ENCODE results near the gene MAP3K13. TPM values are rescaled to one million over a fixed set of nuclear protein-coding genes. Genes with fewer than 3 reads are reported as not detected.

Gene MAP3K13
- total and polyA plus RNA-seq, 10 of the 15 experiments (the other 5 are each of a cell fraction or from before 2014, with no cell fraction given) = 10.5 to 70.8 (median 26.8) TPM

DNA sequence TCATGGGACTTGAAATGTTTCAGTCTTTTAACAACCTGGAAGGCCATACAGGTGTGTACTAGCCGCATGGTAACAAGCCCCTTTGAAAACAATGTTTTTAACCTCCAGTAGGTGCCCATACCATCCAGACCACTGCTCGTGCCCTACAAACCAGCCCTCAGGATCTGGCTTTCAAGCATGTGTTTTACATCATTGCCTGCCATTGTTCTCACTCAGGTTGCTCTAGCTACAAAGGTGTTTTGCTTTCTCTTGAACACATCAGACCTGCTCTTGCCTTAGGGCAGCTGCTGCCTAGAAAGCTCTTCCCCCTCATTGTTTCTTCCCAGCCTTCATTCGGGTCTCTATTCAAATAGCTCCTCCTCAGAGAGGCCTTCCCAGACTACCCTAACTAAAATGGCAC is 32.3 kb upstream of the MAP3K13 start:
- no peak for FAIRE-seq
- WGBS (ENCODE audit: insufficient coverage, insufficient replicate concordance, low lambda C conversion rate, missing lambda C conversion rate) = 96% methylated on average over 3 of the region's 3 CpGs
- Histone ChIP-seq H3K4me2 (ENCODE audit: control insufficient read depth, insufficient read depth) (no peak overlapping the region), H3K9me3 (replicated peaks; ENCODE audit: control insufficient read depth, insufficient read depth, low read length) (no peaks in the 10 kb centered on the region), H3K4me3 (no peak overlapping the region), H3K79me2 (ENCODE audit: control insufficient read depth, insufficient read depth, low read length) (no peaks in the 10 kb centered on the region), H3K4me1 (ENCODE audit: control insufficient read depth, insufficient read depth, low read length) (peaks cover 10% of the 10 kb centered on the region), H3K36me3 (ENCODE audit: control insufficient read depth in 2 of 2, insufficient read depth in 2 of 2, low read length in 1 of 2) (no peaks in the 10 kb centered on the region), H2AFZ (ENCODE audit: control insufficient read depth, low read depth, low read length) (no peak overlapping the region), H3K27ac (ENCODE audit: control insufficient read depth, insufficient read depth) (no peak overlapping the region), H4K20me1 (ENCODE audit: control insufficient read depth, insufficient read depth) (no peaks in the 10 kb centered on the region), H3K9ac (ENCODE audit: control insufficient read depth, insufficient read depth, low read length) (no peak overlapping the region), H3K27me3 (replicated peaks in 1 of 2; ENCODE audit: control insufficient read depth in 2 of 2, insufficient read depth in 2 of 2, low read length in 1 of 2) (no peaks in the 10 kb centered on the region)
- CTCF ChIA-PET = interaction anchor here (0.6 to 3.7 kb wide), 5 partner anchors 12 to 221 kb away, joined by 3 to 20 read pairs (median 4); no protein-coding TSS in a partner anchor
- POLR2A ChIA-PET = interaction anchor here (0.6 to 0.7 kb wide), 2 partner anchors 301 to 566 kb away, joined by 4 to 9 read pairs; no protein-coding TSS in a partner anchor
- SMC1A ChIA-PET (ENCODE audit: uncharacterized antibody, unreplicated experiment) = interaction anchor here (1.0 to 1.1 kb wide), 3 partner anchors 11 to 14 kb away, joined by 3 to 4 read pairs (median 3); no protein-coding TSS in a partner anchor
- intact Hi-C loops (cut with micrococcal nuclease; ENCODE audit: unreplicated experiment) (no loop called here), in situ Hi-C loops (cut with MboI) (no loop called here)
- DNase-seq (ENCODE audit: low read depth, low spot score) = no peak
- RAD21 ChIA-PET (ENCODE audit: unreplicated experiment) = interaction anchor here (0.6 to 1.2 kb wide), 3 partner anchors 12 to 247 kb away, joined by 3 read pairs; no protein-coding TSS in a partner anchor
- ATAC-seq = no peak
- BruUV-seq (replicated peaks) = no TSS peak
- TF ChIP-seq JUND (IDR thresholded peaks at IDR 0.05; ENCODE audit: low read depth, low read length) = no peak
- TF ChIP-seq PAX5 (IDR thresholded peaks at IDR 0.05; ENCODE audit: borderline replicate concordance, low read depth, low read length) = no peak
- no peak for TF ChIP-seq CBX3 (IDR thresholded peaks at IDR 0.05; ENCODE audit: borderline replicate concordance, low read depth)
- no peak for TF ChIP-seq SPI1 (IDR thresholded peaks at IDR 0.05; ENCODE audit: borderline replicate concordance, insufficient read depth, low read depth, low read length)
- TF ChIP-seq RUNX3 (IDR thresholded peaks at IDR 0.05; ENCODE audit: low read length) = no peak
- TF ChIP-seq, protein P1, sequence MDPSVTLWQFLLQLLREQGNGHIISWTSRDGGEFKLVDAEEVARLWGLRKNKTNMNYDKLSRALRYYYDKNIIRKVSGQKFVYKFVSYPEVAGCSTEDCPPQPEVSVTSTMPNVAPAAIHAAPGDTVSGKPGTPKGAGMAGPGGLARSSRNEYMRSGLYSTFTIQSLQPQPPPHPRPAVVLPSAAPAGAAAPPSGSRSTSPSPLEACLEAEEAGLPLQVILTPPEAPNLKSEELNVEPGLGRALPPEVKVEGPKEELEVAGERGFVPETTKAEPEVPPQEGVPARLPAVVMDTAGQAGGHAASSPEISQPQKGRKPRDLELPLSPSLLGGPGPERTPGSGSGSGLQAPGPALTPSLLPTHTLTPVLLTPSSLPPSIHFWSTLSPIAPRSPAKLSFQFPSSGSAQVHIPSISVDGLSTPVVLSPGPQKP (IDR thresholded peaks at IDR 0.05; ENCODE audit: low read depth, low read length) = no peak
- TF ChIP-seq, protein P2, sequence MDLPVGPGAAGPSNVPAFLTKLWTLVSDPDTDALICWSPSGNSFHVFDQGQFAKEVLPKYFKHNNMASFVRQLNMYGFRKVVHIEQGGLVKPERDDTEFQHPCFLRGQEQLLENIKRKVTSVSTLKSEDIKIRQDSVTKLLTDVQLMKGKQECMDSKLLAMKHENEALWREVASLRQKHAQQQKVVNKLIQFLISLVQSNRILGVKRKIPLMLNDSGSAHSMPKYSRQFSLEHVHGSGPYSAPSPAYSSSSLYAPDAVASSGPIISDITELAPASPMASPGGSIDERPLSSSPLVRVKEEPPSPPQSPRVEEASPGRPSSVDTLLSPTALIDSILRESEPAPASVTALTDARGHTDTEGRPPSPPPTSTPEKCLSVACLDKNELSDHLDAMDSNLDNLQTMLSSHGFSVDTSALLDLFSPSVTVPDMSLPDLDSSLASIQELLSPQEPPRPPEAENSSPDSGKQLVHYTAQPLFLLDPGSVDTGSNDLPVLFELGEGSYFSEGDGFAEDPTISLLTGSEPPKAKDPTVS (IDR thresholded peaks at IDR 0.05; ENCODE audit: low read depth, low read length) = no peak
- no peak for TF ChIP-seq POU2F2 (IDR thresholded peaks at IDR 0.05; ENCODE audit: borderline replicate concordance, low read depth, low read length)
- TF ChIP-seq, protein P3, sequence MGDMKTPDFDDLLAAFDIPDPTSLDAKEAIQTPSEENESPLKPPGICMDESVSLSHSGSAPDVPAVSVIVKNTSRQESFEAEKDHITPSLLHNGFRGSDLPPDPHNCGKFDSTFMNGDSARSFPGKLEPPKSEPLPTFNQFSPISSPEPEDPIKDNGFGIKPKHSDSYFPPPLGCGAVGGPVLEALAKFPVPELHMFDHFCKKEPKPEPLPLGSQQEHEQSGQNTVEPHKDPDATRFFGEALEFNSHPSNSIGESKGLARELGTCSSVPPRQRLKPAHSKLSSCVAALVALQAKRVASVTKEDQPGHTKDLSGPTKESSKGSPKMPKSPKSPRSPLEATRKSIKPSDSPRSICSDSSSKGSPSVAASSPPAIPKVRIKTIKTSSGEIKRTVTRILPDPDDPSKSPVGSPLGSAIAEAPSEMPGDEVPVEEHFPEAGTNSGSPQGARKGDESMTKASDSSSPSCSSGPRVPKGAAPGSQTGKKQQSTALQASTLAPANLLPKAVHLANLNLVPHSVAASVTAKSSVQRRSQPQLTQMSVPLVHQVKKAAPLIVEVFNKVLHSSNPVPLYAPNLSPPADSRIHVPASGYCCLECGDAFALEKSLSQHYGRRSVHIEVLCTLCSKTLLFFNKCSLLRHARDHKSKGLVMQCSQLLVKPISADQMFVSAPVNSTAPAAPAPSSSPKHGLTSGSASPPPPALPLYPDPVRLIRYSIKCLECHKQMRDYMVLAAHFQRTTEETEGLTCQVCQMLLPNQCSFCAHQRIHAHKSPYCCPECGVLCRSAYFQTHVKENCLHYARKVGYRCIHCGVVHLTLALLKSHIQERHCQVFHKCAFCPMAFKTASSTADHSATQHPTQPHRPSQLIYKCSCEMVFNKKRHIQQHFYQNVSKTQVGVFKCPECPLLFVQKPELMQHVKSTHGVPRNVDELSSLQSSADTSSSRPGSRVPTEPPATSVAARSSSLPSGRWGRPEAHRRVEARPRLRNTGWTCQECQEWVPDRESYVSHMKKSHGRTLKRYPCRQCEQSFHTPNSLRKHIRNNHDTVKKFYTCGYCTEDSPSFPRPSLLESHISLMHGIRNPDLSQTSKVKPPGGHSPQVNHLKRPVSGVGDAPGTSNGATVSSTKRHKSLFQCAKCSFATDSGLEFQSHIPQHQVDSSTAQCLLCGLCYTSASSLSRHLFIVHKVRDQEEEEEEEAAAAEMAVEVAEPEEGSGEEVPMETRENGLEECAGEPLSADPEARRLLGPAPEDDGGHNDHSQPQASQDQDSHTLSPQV (IDR thresholded peaks at IDR 0.05) = no peak
- TF ChIP-seq ETV6 (conservative IDR thresholded peaks at IDR 0.05 in 1 of 2, IDR thresholded peaks at IDR 0.05 in 1 of 2; ENCODE audit: borderline replicate concordance in 1 of 2, low read depth in 1 of 2) = no peak
- TF ChIP-seq SREBF1 (IDR thresholded peaks at IDR 0.05; ENCODE audit: low read length) = no peak
- TF ChIP-seq, protein P4, sequence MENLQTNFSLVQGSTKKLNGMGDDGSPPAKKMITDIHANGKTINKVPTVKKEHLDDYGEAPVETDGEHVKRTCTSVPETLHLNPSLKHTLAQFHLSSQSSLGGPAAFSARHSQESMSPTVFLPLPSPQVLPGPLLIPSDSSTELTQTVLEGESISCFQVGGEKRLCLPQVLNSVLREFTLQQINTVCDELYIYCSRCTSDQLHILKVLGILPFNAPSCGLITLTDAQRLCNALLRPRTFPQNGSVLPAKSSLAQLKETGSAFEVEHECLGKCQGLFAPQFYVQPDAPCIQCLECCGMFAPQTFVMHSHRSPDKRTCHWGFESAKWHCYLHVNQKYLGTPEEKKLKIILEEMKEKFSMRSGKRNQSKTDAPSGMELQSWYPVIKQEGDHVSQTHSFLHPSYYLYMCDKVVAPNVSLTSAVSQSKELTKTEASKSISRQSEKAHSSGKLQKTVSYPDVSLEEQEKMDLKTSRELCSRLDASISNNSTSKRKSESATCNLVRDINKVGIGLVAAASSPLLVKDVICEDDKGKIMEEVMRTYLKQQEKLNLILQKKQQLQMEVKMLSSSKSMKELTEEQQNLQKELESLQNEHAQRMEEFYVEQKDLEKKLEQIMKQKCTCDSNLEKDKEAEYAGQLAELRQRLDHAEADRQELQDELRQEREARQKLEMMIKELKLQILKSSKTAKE (IDR thresholded peaks at IDR 0.05; ENCODE audit: low read depth, poor library complexity, severe bottlenecking) = no peak

All from GM12878 (cell line).